ENCODE measurements around the gene ZSWIM6.
A peak's percentile ranks its signal among the peaks of the same experiment; 100 is the strongest.

ZSWIM6 gene

GRCh38 chr5:61331407-61332357 lies at the start of gene ZSWIM6:
Gene ZSWIM6 (plus strand): TSS chr5:61332258. CDS start chr5:61332273, 15 bp downstream.
- DNase-seq: peak; percentile 92 to 100 (median 96)

- no peak for DNase-seq
These were observed 48.6 kb upstream of the ZSWIM6 start for GRCh38 chr5:61283471-61283870.

GRCh38 chr5:61285531-61285930 lies 46.5 kb upstream of the ZSWIM6 start:
- no peak for DNase-seq

GRCh38 chr5:61286446-61287132 lies 45.5 kb upstream of the ZSWIM6 start:
- DNase-seq: no peak

- no peak for DNase-seq
These were observed 44.6 kb upstream of the ZSWIM6 start for GRCh38 chr5:61287474-61287873.

GRCh38 chr5:61289241-61289640 lies 42.8 kb upstream of the ZSWIM6 start:
- DNase-seq: no peak

GRCh38 chr5:61289669-61290306 lies 42.3 kb upstream of the ZSWIM6 start:
- DNase-seq: no peak

GRCh38 chr5:61290791-61291210 lies 41.3 kb upstream of the ZSWIM6 start:
- DNase-seq: no peak

GRCh38 chr5:61292062-61292657 lies 39.9 kb upstream of the ZSWIM6 start:
- DNase-seq: no peak

GRCh38 chr5:61293071-61293470 lies 39.0 kb upstream of the ZSWIM6 start:
- no peak for DNase-seq

GRCh38 chr5:61293873-61294272 lies 38.2 kb upstream of the ZSWIM6 start:
- DNase-seq: no peak

- no peak for DNase-seq
These were observed 36.7 kb upstream of the ZSWIM6 start for GRCh38 chr5:61295365-61295764.

GRCh38 chr5:61298066-61298465 lies 34.0 kb upstream of the ZSWIM6 start:
- DNase-seq: no peak

- no peak for DNase-seq
These were observed 33.5 kb upstream of the ZSWIM6 start for GRCh38 chr5:61298580-61298979.

- no peak for DNase-seq
These were observed 32.8 kb upstream of the ZSWIM6 start for GRCh38 chr5:61299261-61299681.

GRCh38 chr5:61301341-61302199 lies 30.5 kb upstream of the ZSWIM6 start:
- no peak for DNase-seq

- no peak for DNase-seq
These were observed 29.9 kb upstream of the ZSWIM6 start for GRCh38 chr5:61302200-61302563.

- no peak for DNase-seq
These were observed 28.7 kb upstream of the ZSWIM6 start for GRCh38 chr5:61303346-61303745.

- no peak for DNase-seq
These were observed 27.3 kb upstream of the ZSWIM6 start for GRCh38 chr5:61304590-61305381.

- DNase-seq: no peak
These were observed 25.4 kb upstream of the ZSWIM6 start for GRCh38 chr5:61306531-61307131.

- no peak for DNase-seq
These were observed 24.9 kb upstream of the ZSWIM6 start for GRCh38 chr5:61307191-61307590.

All from activated naive CD4-positive, alpha-beta T cell (primary cell).